Measurements from ENCODE around the gene MYO5B. TPM values are rescaled to one million over a fixed set of nuclear protein-coding genes. Genes with fewer than 3 reads are reported as not detected.

The MYO5B gene
- polyA plus RNA-seq, 1 of the 3 experiments (the other 2 are of a cell fraction) = 1.3 TPM

GRCh38 chr18:50117863-50118262, 77.1 kb downstream of the MYO5B start:
- no peak for DNase-seq
- no peaks in the 10 kb centered on the region for H3K9me2 ChIP-seq
- H3K27ac ChIP-seq (ENCODE audit: low read depth in 2 of 2, low read length in 1 of 2) = no peak overlapping the region
- no peak overlapping the region for H3K4me2 ChIP-seq
- no peaks in the 10 kb centered on the region for H4K20me1 ChIP-seq (ENCODE audit: insufficient read depth)
- no peaks in the 10 kb centered on the region for H3K79me2 ChIP-seq (ENCODE audit: insufficient read depth)
- no peaks in the 10 kb centered on the region; the same call in 1 of the 2 replicates for H3K27me3 ChIP-seq (ENCODE audit: insufficient read depth)
- H3F3A ChIP-seq (replicated peaks; ENCODE audit: insufficient read depth) = no peaks in the 10 kb centered on the region
- H3K36me3 ChIP-seq (replicated peaks in 1 of 2; ENCODE audit: control insufficient read depth in 1 of 2, insufficient read depth in 2 of 2, low read length in 1 of 2) = no peaks in the 10 kb centered on the region
- 9% methylated on average over 3 of the region's 3 CpGs for WGBS (ENCODE audit: low lambda C conversion rate)
- no peak overlapping the region for H3K9ac ChIP-seq
- no peaks in the 10 kb centered on the region for H3K4me1 ChIP-seq (ENCODE audit: control insufficient read depth in 1 of 2, insufficient read depth in 2 of 2, low read depth in 1 of 2, low read length in 1 of 2)
- H2AFZ ChIP-seq (ENCODE audit: low read depth) = no peak overlapping the region
- TF ChIP-seq TEAD4 (IDR thresholded peaks at IDR 0.05; ENCODE audit: borderline replicate concordance, insufficient read depth) (no peak), FOXM1 (IDR thresholded peaks at IDR 0.05; ENCODE audit: low read depth) (no peak), CHD2 (IDR thresholded peaks at IDR 0.05; ENCODE audit: low read length, partially characterized antibody) (no peak)
- ChIA-PET CTCF (no interaction called here), POLR2A (no interaction called here)
- H3K9me3 ChIP-seq = no peaks in the 10 kb centered on the region
- no peak overlapping the region for H3K4me3 ChIP-seq (ENCODE audit: low read depth in 2 of 2, low read length in 1 of 2)

- Histone ChIP-seq H3K4me2 (no peak overlapping the region), H3K9ac (no peak overlapping the region), H3K27me3 (ENCODE audit: insufficient read depth) (no peaks in the 10 kb centered on the region; the same call in 1 of the 2 replicates), H3K9me3 (no peaks in the 10 kb centered on the region), H3F3A (replicated peaks; ENCODE audit: insufficient read depth) (no peaks in the 10 kb centered on the region), H2AFZ (ENCODE audit: low read depth) (no peak overlapping the region), H3K27ac (ENCODE audit: low read depth in 2 of 2, low read length in 1 of 2) (no peak overlapping the region), H3K4me3 (ENCODE audit: low read depth in 2 of 2, low read length in 1 of 2) (no peak overlapping the region), H3K79me2 (ENCODE audit: insufficient read depth) (no peaks in the 10 kb centered on the region), H3K9me2 (no peaks in the 10 kb centered on the region), H3K4me1 (ENCODE audit: control insufficient read depth in 1 of 2, insufficient read depth in 2 of 2, low read depth in 1 of 2, low read length in 1 of 2) (no peaks in the 10 kb centered on the region), H4K20me1 (ENCODE audit: insufficient read depth) (no peaks in the 10 kb centered on the region), H3K36me3 (replicated peaks in 1 of 2; ENCODE audit: control insufficient read depth in 1 of 2, insufficient read depth in 2 of 2, low read length in 1 of 2) (no peaks in the 10 kb centered on the region)
- no peak for TF ChIP-seq ZBTB33 (IDR thresholded peaks at IDR 0.05; ENCODE audit: borderline replicate concordance, low read depth)
- TF ChIP-seq EZH2phosphoT487 (IDR thresholded peaks at IDR 0.05; ENCODE audit: borderline replicate concordance, low read depth) = no peak
- TF ChIP-seq FOSL2 (IDR thresholded peaks at IDR 0.05; ENCODE audit: borderline replicate concordance, low read depth) = no peak
- TF ChIP-seq MXI1 (IDR thresholded peaks at IDR 0.05; ENCODE audit: low read depth, low read length) = no peak
- no peak for TF ChIP-seq TEAD4 (IDR thresholded peaks at IDR 0.05; ENCODE audit: borderline replicate concordance, insufficient read depth)
- no peak for TF ChIP-seq REST (IDR thresholded peaks at IDR 0.05; ENCODE audit: low read depth, low read length)
- no peak for TF ChIP-seq EP300 (IDR thresholded peaks at IDR 0.05; ENCODE audit: borderline replicate concordance in 1 of 2, low read depth in 1 of 2, low read length in 1 of 2)
- TF ChIP-seq YY1 (IDR thresholded peaks at IDR 0.05; ENCODE audit: low read depth) = no peak
- no peak for TF ChIP-seq FOXJ3 (CRISPR knock-in tag; IDR thresholded peaks at IDR 0.05)
- POLR2A ChIA-PET = no interaction called here
- DNase-seq = no peak
- CTCF ChIA-PET = interaction anchor here (1.0 kb wide), 1 partner anchor 44 kb away, joined by 3 read pairs; no protein-coding TSS in a partner anchor
- 23% methylated on average over 1 of the region's 2 CpGs for WGBS (ENCODE audit: low lambda C conversion rate)
Measured at GRCh38 chr18:50115095-50115494, 79.9 kb downstream of the MYO5B start.

Data from SK-N-SH (cell line).